ENCODE measurements around the gene SLC22A1.

DNA sequence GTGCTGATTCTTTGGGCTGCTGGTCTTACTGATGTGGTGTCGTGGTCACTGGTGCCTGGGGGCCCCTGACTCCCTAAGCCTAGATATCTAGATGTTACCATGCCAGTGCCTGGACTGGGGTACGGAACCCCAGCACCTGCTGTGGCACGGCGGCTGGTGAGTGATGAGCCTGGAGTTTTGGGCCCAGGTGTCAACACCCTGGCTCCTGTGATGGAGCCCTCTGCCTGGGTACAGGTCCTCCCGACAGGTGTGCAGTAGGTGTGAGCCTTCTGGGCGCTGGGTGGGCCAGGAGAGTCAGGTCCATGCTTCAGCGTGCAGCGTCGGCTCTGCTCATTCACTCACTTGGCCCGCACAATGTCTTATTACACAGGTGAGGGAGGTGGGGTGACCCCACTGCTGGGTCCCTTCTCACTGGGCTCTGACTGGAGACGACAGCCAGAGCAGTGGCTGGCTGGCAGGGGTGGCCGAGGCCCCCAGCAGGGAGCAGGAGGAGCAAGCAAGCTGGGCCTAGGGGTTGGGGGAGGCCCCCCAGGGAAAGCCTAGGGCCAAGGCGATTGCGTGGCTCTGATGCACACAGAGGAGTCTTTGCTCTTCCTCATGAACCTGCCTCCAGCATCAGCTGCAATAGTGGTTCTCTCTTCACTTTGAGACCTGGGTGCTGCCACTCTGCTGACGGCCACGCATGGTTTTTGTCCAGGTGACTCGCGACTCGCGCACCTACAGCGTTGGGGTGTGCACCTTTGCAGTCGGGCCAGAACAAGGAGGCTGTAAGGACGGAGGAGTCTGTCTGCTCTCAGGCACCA, 42.5 kb upstream of the SLC22A1 start:
- TF ChIP-seq, protein P1, sequence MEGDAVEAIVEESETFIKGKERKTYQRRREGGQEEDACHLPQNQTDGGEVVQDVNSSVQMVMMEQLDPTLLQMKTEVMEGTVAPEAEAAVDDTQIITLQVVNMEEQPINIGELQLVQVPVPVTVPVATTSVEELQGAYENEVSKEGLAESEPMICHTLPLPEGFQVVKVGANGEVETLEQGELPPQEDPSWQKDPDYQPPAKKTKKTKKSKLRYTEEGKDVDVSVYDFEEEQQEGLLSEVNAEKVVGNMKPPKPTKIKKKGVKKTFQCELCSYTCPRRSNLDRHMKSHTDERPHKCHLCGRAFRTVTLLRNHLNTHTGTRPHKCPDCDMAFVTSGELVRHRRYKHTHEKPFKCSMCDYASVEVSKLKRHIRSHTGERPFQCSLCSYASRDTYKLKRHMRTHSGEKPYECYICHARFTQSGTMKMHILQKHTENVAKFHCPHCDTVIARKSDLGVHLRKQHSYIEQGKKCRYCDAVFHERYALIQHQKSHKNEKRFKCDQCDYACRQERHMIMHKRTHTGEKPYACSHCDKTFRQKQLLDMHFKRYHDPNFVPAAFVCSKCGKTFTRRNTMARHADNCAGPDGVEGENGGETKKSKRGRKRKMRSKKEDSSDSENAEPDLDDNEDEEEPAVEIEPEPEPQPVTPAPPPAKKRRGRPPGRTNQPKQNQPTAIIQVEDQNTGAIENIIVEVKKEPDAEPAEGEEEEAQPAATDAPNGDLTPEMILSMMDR (IDR thresholded peaks at IDR 0.05): no peak
- TF ChIP-seq POLR2AphosphoS5 (IDR thresholded peaks at IDR 0.05): no peak
- TF ChIP-seq POLR2A (IDR thresholded peaks at IDR 0.05): no peak

Data from gastroesophageal sphincter (tissue), 3 donors.